Activated CD4-positive, alpha-beta T cell treated with anti-CD3 and anti-CD28 coated beads, Interleukin-2, amount 50 U/mL, for 16 hours (primary cell): ENCODE results near the gene ASPDH.
A peak's percentile ranks its signal among the peaks of the same experiment; 100 is the strongest.

Source experiments
- DNase-seq: peaks from one replicate; pipeline ENCODE4 v3.0.0-alpha.2; 2020

Gene ASPDH

DNA sequence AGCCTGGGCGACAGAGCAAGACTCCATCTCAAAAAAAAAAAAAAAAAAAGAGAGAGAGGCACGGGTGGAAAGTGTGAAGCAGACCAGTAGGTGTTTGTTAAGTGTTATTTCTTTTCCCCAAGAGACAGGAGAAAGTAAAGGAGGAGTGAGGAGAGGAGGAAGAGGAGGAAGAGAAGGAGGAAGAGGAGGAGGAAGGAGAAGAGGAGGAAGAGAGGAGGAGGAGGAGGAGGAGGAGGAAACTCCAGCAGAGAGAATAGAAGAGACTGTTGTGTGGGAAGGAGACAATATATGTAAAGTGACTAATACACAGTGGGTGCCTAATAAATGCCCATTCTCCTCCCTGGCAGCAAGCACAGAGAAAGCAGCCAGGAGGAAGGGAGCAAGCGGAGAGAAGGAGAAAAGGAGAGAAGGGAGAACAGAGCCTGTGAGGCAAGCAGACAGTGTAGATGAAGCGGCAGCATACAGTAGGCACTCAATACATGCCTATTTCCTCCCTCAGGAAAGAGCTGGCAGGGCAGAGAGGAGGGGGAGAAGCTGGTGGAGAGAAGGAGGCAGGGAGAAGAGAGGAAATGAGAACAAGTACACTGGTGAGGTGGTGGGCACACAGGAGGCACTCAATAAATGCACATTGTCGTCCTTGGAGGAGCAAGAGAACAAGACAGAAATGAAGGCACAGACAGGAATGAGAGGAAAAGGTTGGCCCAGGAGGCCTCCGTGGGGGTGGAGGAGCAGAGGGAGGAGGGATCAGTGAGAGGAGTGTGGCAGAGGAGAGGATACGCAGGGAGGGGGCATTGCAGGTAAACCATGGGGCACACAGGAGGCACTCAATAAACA is 19.3 kb downstream of the ASPDH start:
- no peak for DNase-seq

DNA sequence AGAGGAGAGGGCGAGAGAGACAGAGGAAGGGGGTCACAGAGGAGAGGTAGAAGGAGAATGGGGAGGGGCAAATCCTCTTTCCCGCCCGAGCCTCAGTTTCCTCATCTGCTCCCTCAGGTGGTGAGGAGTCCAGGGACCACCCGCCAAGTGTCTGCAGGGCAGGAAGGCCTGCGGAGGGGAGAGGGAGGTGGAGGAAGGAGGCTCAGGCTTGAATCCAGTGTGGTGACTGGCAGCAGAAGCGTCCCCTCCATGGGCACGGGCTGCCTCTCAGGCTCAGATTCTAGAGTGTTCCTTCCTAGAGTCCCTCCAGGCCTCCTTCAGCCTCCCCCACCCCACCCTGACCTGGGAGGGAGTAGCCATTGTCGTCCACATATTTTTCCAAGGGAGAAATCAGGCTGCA is 20.5 kb downstream of the ASPDH start:
- DNase-seq = no peak

GRCh38 chr19:50492303-50493052 is 21.2 kb downstream of the ASPDH start:
- DNase-seq = no peak

GRCh38 chr19:50490991-50491472 is 22.7 kb downstream of the ASPDH start:
- DNase-seq = no peak

DNA sequence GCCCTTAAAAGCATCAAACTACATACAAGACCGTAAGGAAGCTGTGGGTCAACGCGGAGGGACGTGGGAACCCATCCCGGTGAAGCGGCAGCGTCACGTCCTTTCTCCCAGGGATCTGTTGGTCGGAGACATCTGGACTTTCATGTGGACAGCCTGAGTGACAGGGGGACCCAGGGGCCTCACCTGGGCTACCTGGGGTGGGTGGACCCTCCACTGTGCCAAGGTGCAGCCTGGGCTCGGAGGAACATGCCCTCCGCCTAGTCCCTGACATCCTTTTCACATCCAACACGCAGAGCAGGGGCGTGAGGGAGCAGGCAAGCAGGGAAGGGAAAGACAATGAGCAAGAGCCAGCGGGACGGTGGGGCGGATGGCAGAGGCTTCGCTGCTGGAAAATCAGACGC is 23.3 kb downstream of the ASPDH start:
- no peak for DNase-seq

- DNase-seq = no peak
Observed at GRCh38 chr19:50489461-50490011, 24.2 kb downstream of the ASPDH start.

DNA sequence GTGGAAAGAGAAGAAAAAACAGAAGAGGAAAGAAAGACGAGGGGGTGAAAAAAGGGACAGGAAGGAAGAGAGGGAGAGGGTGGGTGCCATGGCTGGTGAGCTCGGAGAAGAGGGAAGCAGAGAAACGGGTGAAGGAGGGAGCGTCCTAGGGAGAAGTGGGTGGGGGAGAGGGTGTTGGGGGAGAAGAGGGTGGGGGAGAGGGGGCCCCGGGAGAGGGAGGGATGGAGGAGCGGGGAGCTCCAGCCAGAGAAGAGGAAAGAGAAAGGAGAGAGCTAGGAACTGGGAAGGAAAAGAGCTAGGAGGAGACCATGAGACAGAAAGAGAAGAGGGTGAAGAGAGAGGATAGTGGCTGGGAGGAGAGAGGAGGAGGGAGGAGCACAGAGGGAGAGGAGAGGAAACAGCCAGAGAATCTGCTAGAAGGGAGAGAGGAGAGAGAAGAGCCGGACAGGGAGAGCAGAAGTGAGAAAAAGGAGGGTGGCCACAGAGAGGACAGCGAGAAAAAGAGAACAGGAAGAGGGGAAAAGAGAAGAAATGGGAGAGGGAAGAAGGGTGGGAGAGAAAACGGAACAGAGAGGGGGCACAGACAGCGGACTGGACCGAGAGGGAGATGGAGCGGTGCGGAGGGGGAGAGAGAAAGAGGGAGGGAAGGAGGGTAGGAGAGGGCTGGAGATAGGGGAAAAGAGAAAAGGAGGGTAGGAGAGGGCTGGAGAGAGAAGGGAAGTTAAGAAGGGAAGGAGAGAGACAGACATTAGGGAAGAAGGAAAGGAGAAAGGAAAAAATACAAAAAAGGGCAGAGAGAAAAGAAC is 25.1 kb downstream of the ASPDH start:
- no peak for DNase-seq

- peak; percentile 47 for DNase-seq
Observed at GRCh38 chr19:50486823-50487515, 26.7 kb downstream of the ASPDH start.

GRCh38 chr19:50485284-50485955 is 28.3 kb downstream of the ASPDH start:
- DNase-seq = no peak

DNA sequence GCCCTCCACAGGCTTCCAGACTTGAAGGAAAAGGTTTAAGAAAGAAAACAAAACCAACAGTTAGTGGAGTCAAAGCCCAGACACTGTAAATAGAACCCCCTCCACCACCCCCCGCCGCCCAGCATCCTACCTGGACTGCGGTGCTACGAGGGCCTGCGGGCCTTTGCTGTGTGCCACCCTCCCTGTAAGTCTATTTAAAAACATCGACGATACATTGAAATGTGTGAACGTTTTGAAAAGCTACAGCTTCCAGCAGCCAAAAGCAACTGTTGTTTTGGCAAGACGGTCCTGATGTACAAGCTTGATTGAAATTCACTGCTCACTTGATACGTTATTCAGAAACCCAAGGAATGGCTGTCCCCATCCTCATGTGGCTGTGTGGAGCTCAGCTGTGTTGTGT is 30.8 kb downstream of the ASPDH start:
- DNase-seq = no peak

DNA sequence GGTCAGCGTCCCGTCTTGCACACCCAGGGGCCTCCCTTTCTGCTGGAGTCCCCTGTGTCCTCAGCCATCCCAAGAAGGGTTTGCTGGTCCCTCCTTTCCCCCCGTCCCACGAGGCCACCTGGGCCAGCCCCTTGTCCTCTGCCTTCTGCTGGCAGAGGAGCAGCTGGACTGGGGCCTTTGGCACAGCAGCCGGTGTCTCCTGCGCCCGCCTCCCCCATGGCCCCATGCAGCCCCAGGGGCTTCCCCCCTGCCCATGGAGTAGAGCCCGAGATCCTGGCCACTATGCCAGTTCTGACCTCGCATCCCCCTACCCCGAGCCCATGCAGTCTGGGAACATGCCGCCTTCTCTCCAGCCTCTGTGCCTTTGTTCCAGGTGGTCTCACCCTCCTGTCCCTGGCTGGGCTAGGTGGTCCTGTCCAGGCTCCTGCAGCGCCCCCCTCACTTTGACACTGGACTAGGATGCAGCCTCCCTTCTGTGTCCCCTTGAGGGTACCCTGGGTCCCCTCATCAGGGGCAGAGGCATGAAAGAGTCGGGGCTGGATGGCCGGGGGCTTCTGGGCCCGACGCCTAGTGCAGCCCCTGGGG is 31.4 kb downstream of the ASPDH start:
- no peak for DNase-seq

GRCh38 chr19:50481351-50482149 is 32.2 kb downstream of the ASPDH start:
- DNase-seq = no peak

- no peak for DNase-seq
Observed at GRCh38 chr19:50480281-50481111, 33.2 kb downstream of the ASPDH start.

- DNase-seq = no peak
Observed at GRCh38 chr19:50479761-50480251, 33.9 kb downstream of the ASPDH start.

DNA sequence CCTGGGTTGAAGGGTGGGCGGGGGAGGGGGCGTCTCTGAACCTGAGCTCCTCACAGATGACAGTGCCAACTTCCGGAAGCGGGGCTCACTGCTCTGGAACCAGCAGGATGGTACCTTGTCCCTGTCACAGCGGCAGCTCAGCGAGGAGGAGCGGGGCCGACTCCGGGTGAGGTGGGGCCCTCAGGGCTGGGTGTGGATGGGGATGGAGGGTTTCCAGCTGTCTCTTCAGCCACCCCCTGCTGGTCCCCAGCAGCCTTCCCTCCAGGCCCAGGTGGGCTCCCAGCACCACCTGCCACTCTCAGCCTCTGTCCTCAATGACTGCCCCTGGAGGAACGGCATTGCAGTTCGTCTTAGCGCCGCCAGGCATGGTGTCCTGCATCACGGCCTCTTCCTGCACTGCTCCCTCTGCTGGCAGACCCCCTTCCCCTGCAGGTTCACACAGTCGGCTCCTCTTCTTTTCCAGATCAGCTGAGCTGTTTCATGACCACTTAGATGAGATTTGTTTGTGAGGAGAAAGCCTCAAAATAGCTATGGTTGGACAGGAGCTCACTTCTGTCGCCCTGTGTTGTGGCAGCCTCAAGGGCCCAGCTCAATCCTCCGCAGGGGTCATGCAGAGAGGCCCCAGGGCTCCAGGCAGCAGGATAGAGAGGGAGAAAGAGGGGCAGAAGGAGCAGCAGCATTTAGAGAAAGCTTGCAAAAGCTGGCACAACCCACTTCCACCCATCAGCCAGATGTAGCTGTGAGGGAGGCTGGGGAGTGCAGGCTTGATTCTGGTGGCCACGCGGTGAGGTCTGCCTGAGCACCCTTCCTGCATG is 34.6 kb downstream of the ASPDH start:
- DNase-seq = no peak

DNA sequence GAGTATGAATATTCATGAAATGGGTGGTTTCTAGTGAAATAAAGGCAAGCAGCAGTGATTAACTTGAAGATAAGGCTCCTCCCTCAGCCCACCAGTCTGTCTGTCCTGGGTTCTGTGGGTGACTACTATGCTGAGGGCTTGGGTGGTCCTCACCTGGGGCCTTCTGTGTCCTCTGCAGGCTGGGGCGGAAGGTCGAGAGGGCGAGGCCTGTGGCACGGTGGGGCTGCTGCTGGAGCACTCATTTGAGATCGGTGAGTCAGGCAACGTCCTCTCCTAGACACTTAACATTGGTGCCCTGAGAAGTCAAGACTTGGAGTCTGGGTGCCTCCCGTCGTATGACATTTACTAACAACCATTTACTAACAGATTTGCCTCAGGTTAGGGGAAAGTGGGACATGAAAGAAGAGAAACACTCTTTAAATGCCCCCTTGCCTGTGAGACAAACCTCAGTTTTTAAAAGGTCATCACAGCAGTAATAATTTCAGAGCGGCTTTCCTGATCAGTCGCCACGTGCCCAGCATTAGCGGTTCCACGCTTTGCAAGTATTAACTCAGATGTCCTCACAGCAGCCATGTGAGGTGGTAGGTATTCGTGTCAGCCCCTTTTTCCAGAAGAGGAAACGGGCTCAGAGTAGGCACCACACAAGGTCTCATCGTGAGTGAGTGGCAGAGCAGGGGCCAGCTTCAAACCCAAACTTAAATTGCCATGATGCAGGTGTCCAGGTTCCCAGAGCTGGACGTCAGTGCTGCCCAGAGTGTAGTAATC is 35.8 kb downstream of the ASPDH start:
- no peak for DNase-seq

- DNase-seq = no peak
Observed at GRCh38 chr19:50476907-50477238, 36.8 kb downstream of the ASPDH start.
